ENCODE measurements around the gene UTS2B.

GRCh38 chr3:191269289-191270085 lies 60.8 kb downstream of the UTS2B start:
- TF ChIP-seq SMC3 (conservative IDR thresholded peaks at IDR 0.05; ENCODE audit: poor library complexity), result no peak
- no peak for TF ChIP-seq RAD21 (conservative IDR thresholded peaks at IDR 0.05)
- no peak for TF ChIP-seq EZH2 (IDR thresholded peaks at IDR 0.05; ENCODE audit: borderline replicate concordance, insufficient read depth, low read length, poor library complexity, severe bottlenecking)
- no peak for TF ChIP-seq CTCF (IDR thresholded peaks at IDR 0.05; ENCODE audit: poor library complexity, severe bottlenecking)
- TF ChIP-seq EP300 (conservative IDR thresholded peaks at IDR 0.05; ENCODE audit: poor library complexity, severe bottlenecking), result no peak
- no peak for TF ChIP-seq TAF1 (IDR thresholded peaks at IDR 0.05; ENCODE audit: low read depth)

All from neural cell (in vitro differentiated cells).